Mesenchymal stem cell (in vitro differentiated cells and primary cell): ENCODE data around the gene EFNA5.

ENCODE experiments used
- DNase-seq: peaks from one replicate; pipeline ENCODE4 v3.0.0-alpha.2; 2013
- H2AFZ ChIP-seq: one replicate; pipeline ENCODE4 v1.6.1; 2013; ENCODE audit warnings: low read depth, mild to moderate bottlenecking, control low read depth, inconsistent platforms, low read length, moderate library complexity
- H2AK5ac ChIP-seq: 2 replicates; pipeline ENCODE4 v1.6.1; 2013; ENCODE audit warnings: low read length, moderate library complexity, mild to moderate bottlenecking, inconsistent platforms; ENCODE audit not compliant: severe bottlenecking
- H2BK120ac ChIP-seq: one replicate; pipeline ENCODE4 v1.6.1; 2013; ENCODE audit warnings: low read depth, mild to moderate bottlenecking, inconsistent platforms, low read length, moderate library complexity
- H2BK12ac ChIP-seq, 2 experiments: one replicate each; pipeline ENCODE4 v1.6.1; 2013; ENCODE audit warnings: inconsistent platforms in 2 of 2, low read length in 2 of 2, mild to moderate bottlenecking in 2 of 2, moderate library complexity in 2 of 2, control low read depth in 1 of 2
- H2BK15ac ChIP-seq: one replicate; pipeline ENCODE4 v1.6.1; 2013; ENCODE audit warnings: mild to moderate bottlenecking, low read depth, inconsistent platforms; ENCODE audit not compliant: poor library complexity, severe bottlenecking
- H2BK5ac ChIP-seq: 2 replicates; pipeline ENCODE4 v1.6.1; 2013; ENCODE audit warnings: low read depth, mild to moderate bottlenecking, low read length, control low read depth, inconsistent platforms; ENCODE audit not compliant: poor library complexity, severe bottlenecking
- H3K14ac ChIP-seq, 2 experiments: one replicate each; pipeline ENCODE4 v1.6.1; 2013; ENCODE audit warnings: inconsistent platforms in 2 of 2, low read length in 2 of 2, control low read depth in 1 of 2, mild to moderate bottlenecking in 1 of 2, moderate library complexity in 1 of 2
- H3K18ac ChIP-seq, 2 experiments: one replicate each; pipeline ENCODE4 v1.6.1; 2013; ENCODE audit warnings: inconsistent platforms in 2 of 2, low read length in 2 of 2, control low read depth in 1 of 2, low read depth in 1 of 2, mild to moderate bottlenecking in 1 of 2
- H3K23ac ChIP-seq, 2 experiments: one replicate each; pipeline ENCODE4 v1.6.1; 2013; ENCODE audit warnings: inconsistent platforms in 2 of 2, low read length in 2 of 2, mild to moderate bottlenecking in 2 of 2, moderate library complexity in 2 of 2, control low read depth in 1 of 2
- H3K27ac ChIP-seq: 2 replicates; pipeline ENCODE4 v1.5.1; 2013; ENCODE audit warnings: mild to moderate bottlenecking, moderate library complexity, low read length, control low read depth, inconsistent platforms; ENCODE audit not compliant: poor library complexity, severe bottlenecking
- H3K27me3 ChIP-seq, 2 experiments: 2 replicates each; pipeline versions ENCODE4 v1.6.1 to v1.7.0; 2013; ENCODE audit warnings: low read length in 2 of 2, mild to moderate bottlenecking in 2 of 2, moderate library complexity in 2 of 2, control low read depth in 1 of 2, inconsistent platforms in 1 of 2; ENCODE audit not compliant: control insufficient read depth in 1 of 2, insufficient read depth in 1 of 2
- H3K36me3 ChIP-seq, 2 experiments: 2 replicates each; pipeline versions ENCODE4 v1.6.1 to v1.7.0; 2013; ENCODE audit warnings: low read length in 2 of 2, control low read depth in 1 of 2, inconsistent platforms in 1 of 2, low read depth in 1 of 2, mild to moderate bottlenecking in 1 of 2; ENCODE audit not compliant: insufficient read depth in 2 of 2, control insufficient read depth in 1 of 2
- H3K4ac ChIP-seq, 2 experiments: one replicate each; pipeline ENCODE4 v1.6.1; 2013; ENCODE audit warnings: inconsistent platforms in 2 of 2, low read length in 2 of 2, mild to moderate bottlenecking in 2 of 2, moderate library complexity in 2 of 2, control low read depth in 1 of 2, low read depth in 1 of 2
- H3K4me1 ChIP-seq: 2 replicates; pipeline ENCODE4 v1.6.1; 2013; ENCODE audit warnings: low read depth, low read length, control low read depth; ENCODE audit not compliant: control insufficient read depth, insufficient read depth
- H3K4me2 ChIP-seq: 2 replicates; pipeline ENCODE4 v1.6.1; 2013; ENCODE audit warnings: low read length, mild to moderate bottlenecking, inconsistent platforms; ENCODE audit not compliant: poor library complexity, severe bottlenecking
- H3K4me3 ChIP-seq, 2 experiments: 2 replicates each; pipeline versions ENCODE4 v1.5.1 to v1.7.0; 2013; ENCODE audit warnings: low read length in 2 of 2, mild to moderate bottlenecking in 2 of 2, control low read depth in 1 of 2, low read depth in 1 of 2; ENCODE audit not compliant: insufficient read depth in 1 of 2
- H3K79me1 ChIP-seq: replicated peaks from 2 replicates; pipeline ENCODE4 v1.6.1; 2013; ENCODE audit warnings: mild to moderate bottlenecking, control low read depth, low read length, inconsistent platforms; ENCODE audit not compliant: poor library complexity, severe bottlenecking
- H3K9ac ChIP-seq: 2 replicates; pipeline ENCODE4 v1.7.0; 2013; ENCODE audit warnings: mild to moderate bottlenecking, low read length, moderate library complexity
- H3K9me3 ChIP-seq: 2 replicates; pipeline ENCODE4 v1.7.0; 2013; ENCODE audit warnings: mild to moderate bottlenecking, low read length; ENCODE audit not compliant: control insufficient read depth
- H4K8ac ChIP-seq: one replicate; pipeline ENCODE4 v1.6.1; 2013; ENCODE audit warnings: inconsistent platforms, mild to moderate bottlenecking, low read length, moderate library complexity
- H4K91ac ChIP-seq: one replicate; pipeline ENCODE4 v1.6.1; 2013; ENCODE audit warnings: mild to moderate bottlenecking, low read length, inconsistent platforms
- WGBS: methylation state at CpG from one replicate; pipeline ENCODE4 v1.1.7; 2013; ENCODE audit warnings: mixed read lengths; 5-methylcytosine and 5-hydroxymethylcytosine counted together

The EFNA5 gene

GRCh38 chr5:107653685-107654084, 17.1 kb downstream of the EFNA5 start:
- WGBS: 76% methylated on average over 1 of the region's 2 CpGs
- Histone ChIP-seq H3K9me3 (no peaks in the 10 kb centered on the region), H3K27ac (no peak overlapping the region)

GRCh38 chr5:107652839-107653607, 17.7 kb downstream of the EFNA5 start:
- H3K18ac ChIP-seq: no peak overlapping the region
- H2AK5ac ChIP-seq: no peak overlapping the region
- no peak overlapping the region for H3K23ac ChIP-seq
- H3K27ac ChIP-seq: no peak overlapping the region
- no peak overlapping the region for H3K14ac ChIP-seq
- no peak for DNase-seq
- no peaks in the 10 kb centered on the region for H3K36me3 ChIP-seq
- no peaks in the 10 kb centered on the region for H3K27me3 ChIP-seq
- no peak overlapping the region for H2AFZ ChIP-seq
- H3K9me3 ChIP-seq: no peaks in the 10 kb centered on the region
- 79% methylated on average over 4 of the region's 4 CpGs for WGBS
- H2BK5ac ChIP-seq: no peak overlapping the region
- H3K79me1 ChIP-seq: no peaks in the 10 kb centered on the region
- no peak overlapping the region for H3K4me3 ChIP-seq
- no peak overlapping the region for H2BK15ac ChIP-seq
- H3K4me1 ChIP-seq: peaks cover 1% of the 10 kb centered on the region
- H2BK12ac ChIP-seq: no peak overlapping the region
- no peak overlapping the region for H4K91ac ChIP-seq
- no peak overlapping the region for H3K4me2 ChIP-seq
- H4K8ac ChIP-seq: no peak overlapping the region
- H2BK120ac ChIP-seq: no peak overlapping the region
- H3K4ac ChIP-seq: no peak overlapping the region
- H3K9ac ChIP-seq: no peak overlapping the region

More at GRCh38 chr5:107653685-107654084, 17.1 kb downstream of the EFNA5 start:
- H3K36me3 ChIP-seq: no peaks in the 10 kb centered on the region
- H3K18ac ChIP-seq: no peak overlapping the region
- H2AFZ ChIP-seq: no peak overlapping the region
- H3K9ac ChIP-seq: no peak overlapping the region
- no peak overlapping the region for H2BK12ac ChIP-seq
- H3K4me2 ChIP-seq: no peak overlapping the region
- H3K4me1 ChIP-seq: peaks cover 1% of the 10 kb centered on the region
- H3K4ac ChIP-seq: no peak overlapping the region
- no peak overlapping the region for H2BK15ac ChIP-seq
- H4K91ac ChIP-seq: no peak overlapping the region
- no peak overlapping the region for H4K8ac ChIP-seq
- H3K14ac ChIP-seq: no peak overlapping the region
- no peak overlapping the region for H2AK5ac ChIP-seq
- H3K79me1 ChIP-seq: peaks cover 2% of the 10 kb centered on the region
- no peak overlapping the region for H3K23ac ChIP-seq
- no peaks in the 10 kb centered on the region for H3K27me3 ChIP-seq
- H2BK5ac ChIP-seq: no peak overlapping the region
- DNase-seq: no peak
- H2BK120ac ChIP-seq: no peak overlapping the region
- H3K4me3 ChIP-seq: no peak overlapping the region

GRCh38 chr5:107652408-107652807, 18.3 kb downstream of the EFNA5 start:
- no peak overlapping the region for H4K8ac ChIP-seq
- no peak overlapping the region for H2BK5ac ChIP-seq
- no peak overlapping the region for H3K4ac ChIP-seq
- H2BK12ac ChIP-seq: no peak overlapping the region
- H2BK15ac ChIP-seq: no peak overlapping the region
- H4K91ac ChIP-seq: no peak overlapping the region
- no peaks in the 10 kb centered on the region for H3K79me1 ChIP-seq
- H2AK5ac ChIP-seq: no peak overlapping the region
- no peaks in the 10 kb centered on the region for H3K27me3 ChIP-seq
- H3K4me1 ChIP-seq: peaks cover 1% of the 10 kb centered on the region
- no peak overlapping the region for H3K27ac ChIP-seq
- H3K4me2 ChIP-seq: no peak overlapping the region
- DNase-seq: no peak
- no peak overlapping the region for H3K9ac ChIP-seq
- no peaks in the 10 kb centered on the region for H3K36me3 ChIP-seq
- no peaks in the 10 kb centered on the region for H3K9me3 ChIP-seq
- no peak overlapping the region for H3K18ac ChIP-seq
- H3K4me3 ChIP-seq: no peak overlapping the region
- no CpG with 5 or more reads among the region's 1 CpG for WGBS
- H3K23ac ChIP-seq: no peak overlapping the region
- no peak overlapping the region for H3K14ac ChIP-seq
- no peak overlapping the region for H2BK120ac ChIP-seq
- H2AFZ ChIP-seq: no peak overlapping the region

GRCh38 chr5:107651325-107651724, 19.4 kb downstream of the EFNA5 start:
- H3K27ac ChIP-seq: no peak overlapping the region
- no peak overlapping the region for H3K23ac ChIP-seq
- 95% methylated on average over 4 of the region's 6 CpGs for WGBS
- H3K9ac ChIP-seq: no peak overlapping the region
- no peaks in the 10 kb centered on the region for H3K9me3 ChIP-seq
- no peak overlapping the region for H2BK12ac ChIP-seq
- no peak overlapping the region for H2AFZ ChIP-seq
- H3K14ac ChIP-seq: no peak overlapping the region
- H2AK5ac ChIP-seq: no peak overlapping the region
- H3K27me3 ChIP-seq: no peaks in the 10 kb centered on the region
- H3K4ac ChIP-seq: no peak overlapping the region
- H4K91ac ChIP-seq: no peak overlapping the region
- no peak overlapping the region for H3K18ac ChIP-seq
- no peak for DNase-seq
- peaks cover 1% of the 10 kb centered on the region for H3K4me1 ChIP-seq
- no peak overlapping the region for H2BK5ac ChIP-seq
- no peak overlapping the region for H4K8ac ChIP-seq
- no peak overlapping the region for H3K4me2 ChIP-seq
- H3K4me3 ChIP-seq: no peak overlapping the region
- H2BK120ac ChIP-seq: no peak overlapping the region
- no peaks in the 10 kb centered on the region for H3K79me1 ChIP-seq
- no peak overlapping the region for H2BK15ac ChIP-seq
- H3K36me3 ChIP-seq: no peaks in the 10 kb centered on the region
